ENCODE measurements around the gene DIS3L2. TPM values are rescaled to one million over a fixed set of nuclear protein-coding genes. Genes with fewer than 3 reads are reported as not detected.

DIS3L2 gene
- total RNA-seq, 3 donors from 2014 or later (not counting 1 experiment from before 2014, with no cell fraction given) = 56.4 to 63.6 (median 59.4) TPM

DNA sequence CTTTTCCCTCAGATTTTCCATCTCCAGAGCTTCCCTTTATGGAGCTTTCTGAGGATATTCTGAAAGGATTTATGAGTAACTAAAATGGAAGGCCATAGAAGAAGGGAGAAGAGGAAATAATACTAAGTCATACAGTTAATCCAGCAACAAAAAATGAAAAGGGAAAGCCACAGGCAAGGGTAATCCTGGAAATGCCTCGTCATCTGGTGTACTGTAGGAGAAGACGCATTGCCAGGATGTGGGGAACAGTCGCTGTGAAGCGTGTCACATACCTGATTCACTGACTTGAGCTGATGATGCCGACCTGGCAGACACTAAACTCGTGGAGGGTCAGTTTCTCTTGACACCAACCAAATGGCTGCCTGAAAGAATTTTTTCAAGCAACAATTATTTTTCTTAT lies 382.3 kb downstream of the DIS3L2 start:
- Mint-ChIP-seq H3K9me3 (no peaks in the 10 kb centered on the region), H3K4me3 (no peak overlapping the region), H3K27ac (no peak overlapping the region), H3K4me1 (no peaks in the 10 kb centered on the region), H3K36me3 (no peaks in the 10 kb centered on the region), H3K27me3 (ENCODE audit: low read depth in 2 of 2) (no peaks in the 10 kb centered on the region)
- WGBS (ENCODE audit: insufficient coverage) = 7% methylated on average over 6 of the region's 6 CpGs
- no peak for DNase-seq
- Histone ChIP-seq H3K36me3 (ENCODE audit: control insufficient read depth, insufficient read depth, low read length) (no peaks in the 10 kb centered on the region), H3K27me3 (ENCODE audit: control insufficient read depth, insufficient read depth, low read length) (no peaks in the 10 kb centered on the region), H3K4me1 (ENCODE audit: control insufficient read depth, insufficient read depth, low read length) (no peaks in the 10 kb centered on the region), H3K27ac (ENCODE audit: low read length) (no peak overlapping the region), H3K4me3 (ENCODE audit: low read length) (no peak overlapping the region), H3K9me3 (ENCODE audit: control insufficient read depth, insufficient read depth, low read length) (no peaks in the 10 kb centered on the region)
- TF ChIP-seq, protein P1, sequence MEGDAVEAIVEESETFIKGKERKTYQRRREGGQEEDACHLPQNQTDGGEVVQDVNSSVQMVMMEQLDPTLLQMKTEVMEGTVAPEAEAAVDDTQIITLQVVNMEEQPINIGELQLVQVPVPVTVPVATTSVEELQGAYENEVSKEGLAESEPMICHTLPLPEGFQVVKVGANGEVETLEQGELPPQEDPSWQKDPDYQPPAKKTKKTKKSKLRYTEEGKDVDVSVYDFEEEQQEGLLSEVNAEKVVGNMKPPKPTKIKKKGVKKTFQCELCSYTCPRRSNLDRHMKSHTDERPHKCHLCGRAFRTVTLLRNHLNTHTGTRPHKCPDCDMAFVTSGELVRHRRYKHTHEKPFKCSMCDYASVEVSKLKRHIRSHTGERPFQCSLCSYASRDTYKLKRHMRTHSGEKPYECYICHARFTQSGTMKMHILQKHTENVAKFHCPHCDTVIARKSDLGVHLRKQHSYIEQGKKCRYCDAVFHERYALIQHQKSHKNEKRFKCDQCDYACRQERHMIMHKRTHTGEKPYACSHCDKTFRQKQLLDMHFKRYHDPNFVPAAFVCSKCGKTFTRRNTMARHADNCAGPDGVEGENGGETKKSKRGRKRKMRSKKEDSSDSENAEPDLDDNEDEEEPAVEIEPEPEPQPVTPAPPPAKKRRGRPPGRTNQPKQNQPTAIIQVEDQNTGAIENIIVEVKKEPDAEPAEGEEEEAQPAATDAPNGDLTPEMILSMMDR (IDR thresholded peaks at IDR 0.05) = no peak
- ATAC-seq = no peak
- intact Hi-C loops (cut with micrococcal nuclease) = no loop called here

GRCh38 chr2:232345251-232345650 lies 383.7 kb downstream of the DIS3L2 start:
- WGBS (ENCODE audit: insufficient coverage) = 92% methylated on average over 8 of the region's 8 CpGs
- intact Hi-C loops (cut with micrococcal nuclease) = no loop called here
- Histone ChIP-seq H3K27ac (ENCODE audit: low read length) (no peak overlapping the region), H3K4me1 (ENCODE audit: control insufficient read depth, insufficient read depth, low read length) (peaks cover 8% of the 10 kb centered on the region), H3K27me3 (ENCODE audit: control insufficient read depth, insufficient read depth, low read length) (peaks cover 7% of the 10 kb centered on the region), H3K4me3 (ENCODE audit: low read length) (no peak overlapping the region), H3K9me3 (ENCODE audit: control insufficient read depth, insufficient read depth, low read length) (no peaks in the 10 kb centered on the region), H3K36me3 (ENCODE audit: control insufficient read depth, insufficient read depth, low read length) (no peaks in the 10 kb centered on the region)
- no peaks in the 10 kb centered on the region for H3K4me1 Mint-ChIP-seq
- ATAC-seq (no peak), DNase-seq (no peak)
- H3K27ac Mint-ChIP-seq = no peak overlapping the region
- TF ChIP-seq, protein P1 (IDR thresholded peaks at IDR 0.05) = no peak
- no peaks in the 10 kb centered on the region for H3K9me3 Mint-ChIP-seq
- no peaks in the 10 kb centered on the region for H3K27me3 Mint-ChIP-seq (ENCODE audit: low read depth in 2 of 2)
- no peak overlapping the region for H3K4me3 Mint-ChIP-seq
- no peaks in the 10 kb centered on the region for H3K36me3 Mint-ChIP-seq

DNA sequence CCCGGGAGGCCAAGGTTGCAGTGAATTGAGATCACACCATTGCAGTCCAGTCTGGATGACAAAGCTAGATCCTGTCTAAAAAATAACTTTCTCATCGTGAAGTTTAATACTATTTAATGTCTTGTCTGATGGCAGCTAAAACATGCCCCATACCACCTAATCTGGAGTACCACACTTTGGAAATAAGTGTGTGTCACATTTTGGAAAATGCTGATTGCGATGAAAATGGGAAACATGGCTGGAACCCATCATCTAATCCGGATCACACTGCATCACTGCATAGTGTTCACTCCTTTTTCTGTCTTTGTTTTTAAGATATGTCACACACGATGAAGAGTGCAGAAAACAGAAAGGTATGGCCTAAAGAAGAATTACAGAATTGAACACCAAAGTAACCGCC lies 385.9 kb downstream of the DIS3L2 start:
- H3K27me3 ChIP-seq (ENCODE audit: control insufficient read depth, insufficient read depth, low read length) = peaks cover 19% of the 10 kb centered on the region
- Mint-ChIP-seq H3K4me3 (no peak overlapping the region), H3K27ac (no peak overlapping the region), H3K9me3 (no peaks in the 10 kb centered on the region), H3K27me3 (ENCODE audit: low read depth in 2 of 2) (peaks cover 0 to 5% of the 10 kb centered on the region in 2 donors), H3K4me1 (no peaks in the 10 kb centered on the region), H3K36me3 (no peaks in the 10 kb centered on the region)
- DNase-seq = no peak
- no peaks in the 10 kb centered on the region for H3K36me3 ChIP-seq (ENCODE audit: control insufficient read depth, insufficient read depth, low read length)
- no peaks in the 10 kb centered on the region for H3K9me3 ChIP-seq (ENCODE audit: control insufficient read depth, insufficient read depth, low read length)
- no peak overlapping the region for H3K27ac ChIP-seq (ENCODE audit: low read length)
- TF ChIP-seq, protein P1 (IDR thresholded peaks at IDR 0.05) = no peak
- 92% methylated on average over 6 of the region's 6 CpGs for WGBS (ENCODE audit: insufficient coverage)
- H3K4me1 ChIP-seq (ENCODE audit: control insufficient read depth, insufficient read depth, low read length) = peaks cover 14% of the 10 kb centered on the region
- intact Hi-C loops (cut with micrococcal nuclease) = no loop called here
- no peak for ATAC-seq
- H3K4me3 ChIP-seq (ENCODE audit: low read length) = no peak overlapping the region

DNA sequence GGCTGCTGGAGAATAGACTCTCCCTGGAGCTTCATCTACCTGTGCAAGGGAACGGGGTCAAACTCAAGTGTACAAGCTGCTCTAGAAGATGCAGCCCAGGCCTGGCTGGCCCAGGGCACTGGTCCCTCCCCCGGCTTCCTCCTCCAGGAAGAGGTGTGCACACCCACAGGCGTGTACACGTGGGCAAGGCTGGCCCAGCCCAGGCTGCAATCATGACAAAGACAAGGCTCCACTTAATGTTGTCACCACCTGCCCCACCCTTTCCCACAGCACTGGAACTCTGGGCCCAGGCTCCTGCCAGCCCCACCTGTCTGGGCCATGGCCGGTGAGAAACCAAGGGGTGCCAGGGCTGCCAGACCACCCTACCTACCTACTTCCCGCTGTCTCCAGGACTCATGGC lies 387.4 kb downstream of the DIS3L2 start:
- Histone ChIP-seq H3K9me3 (ENCODE audit: control insufficient read depth, insufficient read depth, low read length) (no peaks in the 10 kb centered on the region), H3K36me3 (ENCODE audit: control insufficient read depth, insufficient read depth, low read length) (no peaks in the 10 kb centered on the region), H3K4me3 (ENCODE audit: low read length) (no peak overlapping the region), H3K27me3 (ENCODE audit: control insufficient read depth, insufficient read depth, low read length) (peaks cover 29% of the 10 kb centered on the region), H3K27ac (ENCODE audit: low read length) (no peak overlapping the region), H3K4me1 (ENCODE audit: control insufficient read depth, insufficient read depth, low read length) (peaks cover 14% of the 10 kb centered on the region)
- Mint-ChIP-seq H3K4me3 (no peak overlapping the region), H3K9me3 (no peaks in the 10 kb centered on the region), H3K27ac (no peak overlapping the region), H3K4me1 (no peaks in the 10 kb centered on the region), H3K36me3 (no peaks in the 10 kb centered on the region), H3K27me3 (ENCODE audit: low read depth in 2 of 2) (peaks cover 0 to 13% of the 10 kb centered on the region in 2 donors)
- intact Hi-C loops (cut with micrococcal nuclease) = no loop called here
- WGBS (ENCODE audit: insufficient coverage) = 33% methylated on average over 6 of the region's 6 CpGs
- ATAC-seq = peak in 1 of 3 donors; percentile 44
- no peak for DNase-seq
- TF ChIP-seq, protein P1 (IDR thresholded peaks at IDR 0.05) = no peak
